Measurements from ENCODE around the gene MEP1A. TPM values are rescaled to one million over a fixed set of nuclear protein-coding genes. Genes with fewer than 3 reads are reported as not detected.
"Not testable (repeated sequence)": the region's sequence is repeated elsewhere in the genome, so short reads cannot be mapped to it uniquely, and the experiment has no call there.

The MEP1A gene
- total RNA-seq, 5 donors from 2014 or later (not counting 1 experiment from before 2014, with no cell fraction given), result not detected

DNA sequence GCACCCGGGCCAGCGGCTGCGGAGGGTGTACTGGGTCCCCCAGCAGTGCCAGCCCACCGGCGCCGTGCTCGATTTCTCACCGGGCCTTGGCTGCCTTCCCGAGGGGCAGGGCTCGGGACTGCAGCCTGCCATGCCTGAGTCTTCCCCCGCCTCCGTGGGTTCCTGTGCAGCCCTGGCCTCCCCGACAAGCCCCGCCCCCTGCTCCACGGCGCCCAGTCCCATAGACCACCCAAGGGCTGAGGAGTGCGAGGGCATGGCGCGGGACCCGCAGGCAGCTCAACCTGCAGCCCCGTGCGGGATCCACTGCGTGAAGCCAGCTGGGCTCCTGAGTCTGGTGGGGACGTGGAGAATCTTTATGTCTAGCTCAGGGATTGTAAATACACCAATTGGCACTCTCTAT, 18.5 kb upstream of the MEP1A start:
- H3K27me3 ChIP-seq (replicated peaks in 1 of 2; ENCODE audit: control insufficient read depth in 2 of 2, extremely low read depth in 1 of 2, insufficient read depth in 2 of 2, low read length in 1 of 2); H3K9me3 Mint-ChIP-seq; H3K4me3 Mint-ChIP-seq; H3K9me3 ChIP-seq; H3K36me3 ChIP-seq (ENCODE audit: control insufficient read depth in 2 of 2, extremely low read depth in 1 of 2, insufficient read depth in 1 of 2, low read length in 1 of 2); POLR2A ChIA-PET; H3K36me3 Mint-ChIP-seq; H3K4me1 Mint-ChIP-seq; H3K27ac ChIP-seq (ENCODE audit: low read length); ATAC-seq (replicated peaks in 1 of 4); H3K4me3 ChIP-seq (ENCODE audit: control insufficient read depth in 1 of 2, extremely low read depth in 1 of 2, low read length in 1 of 2); H3K4me1 ChIP-seq (ENCODE audit: control insufficient read depth in 1 of 2, extremely low read depth in 1 of 2, insufficient read depth in 2 of 2, low read length in 2 of 2); H3K27ac Mint-ChIP-seq: not testable (repeated sequence)
- DNase-seq, result peak in 1 of 35 experiments; percentile 7
- WGBS (ENCODE audit: insufficient coverage), result 98% methylated on average over 19 of the region's 24 CpGs
- CTCF ChIA-PET, result interaction anchor here in 1 of 2 donors (0.7 kb wide), 1 partner anchor 115 kb away, joined by 3 read pairs; no protein-coding TSS in a partner anchor
- H3K27me3 Mint-ChIP-seq, result peaks cover 2 to 18% of the 10 kb centered on the region in 2 donors

DNA sequence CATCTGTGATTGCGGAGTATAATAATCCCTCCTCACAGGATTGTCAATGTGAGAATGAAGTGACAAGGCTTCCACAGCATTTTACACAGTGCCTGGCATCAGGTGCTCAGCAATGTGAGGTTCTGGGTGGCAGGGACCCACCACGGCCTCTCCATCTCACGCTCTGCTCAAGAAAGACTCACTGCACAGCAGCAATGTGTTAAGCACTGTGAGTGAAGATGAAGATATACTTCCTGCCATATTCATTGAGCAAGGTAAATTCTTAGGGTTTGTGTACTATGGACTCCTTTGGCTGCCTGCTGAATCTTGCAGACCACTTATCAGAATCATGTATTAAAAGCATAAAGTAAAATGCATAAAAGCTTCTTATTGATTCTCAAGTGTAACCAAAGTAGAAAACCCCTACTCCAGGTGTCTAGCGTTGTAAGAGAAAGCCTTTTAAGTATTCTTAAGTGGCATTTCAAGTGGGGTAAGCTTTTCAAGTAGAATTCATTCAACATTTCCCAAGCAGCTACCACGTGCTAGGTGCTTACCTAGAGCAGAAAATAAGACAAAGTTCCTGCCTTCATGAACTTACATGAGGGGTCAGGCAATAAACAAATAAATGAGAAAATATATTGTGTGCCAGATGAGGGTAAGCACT, 17.0 kb upstream of the MEP1A start:
- DNase-seq, result no peak
- H3K4me3 ChIP-seq (ENCODE audit: control insufficient read depth in 1 of 2, extremely low read depth in 1 of 2, low read length in 1 of 2), result no peak overlapping the region
- ChIA-PET CTCF (no interaction called here), POLR2A (interaction anchor here in 1 of 2 donors (0.6 kb wide), 1 partner anchor 125 kb away, joined by 3 read pairs; no protein-coding TSS in a partner anchor)
- Mint-ChIP-seq H3K4me1 (no peaks in the 10 kb centered on the region), H3K36me3 (no peaks in the 10 kb centered on the region), H3K9me3 (no peaks in the 10 kb centered on the region), H3K4me3 (no peak overlapping the region), H3K27me3 (peaks cover under 1 to 15% of the 10 kb centered on the region in 2 donors), H3K27ac (no peak overlapping the region)
- no CpG with 5 or more reads among the region's 5 CpGs for WGBS (ENCODE audit: insufficient coverage)
- H3K36me3 ChIP-seq (ENCODE audit: control insufficient read depth in 2 of 2, extremely low read depth in 1 of 2, insufficient read depth in 1 of 2, low read length in 1 of 2), result no peaks in the 10 kb centered on the region
- no peaks in the 10 kb centered on the region for H3K9me3 ChIP-seq
- no peaks in the 10 kb centered on the region for H3K27me3 ChIP-seq (replicated peaks in 1 of 2; ENCODE audit: control insufficient read depth in 2 of 2, extremely low read depth in 1 of 2, insufficient read depth in 2 of 2, low read length in 1 of 2)
- H3K4me1 ChIP-seq (ENCODE audit: control insufficient read depth in 1 of 2, extremely low read depth in 1 of 2, insufficient read depth in 2 of 2, low read length in 2 of 2), result no peaks in the 10 kb centered on the region
- no peak overlapping the region for H3K27ac ChIP-seq (ENCODE audit: low read length)
- ATAC-seq (replicated peaks in 1 of 4), result no peak

DNA sequence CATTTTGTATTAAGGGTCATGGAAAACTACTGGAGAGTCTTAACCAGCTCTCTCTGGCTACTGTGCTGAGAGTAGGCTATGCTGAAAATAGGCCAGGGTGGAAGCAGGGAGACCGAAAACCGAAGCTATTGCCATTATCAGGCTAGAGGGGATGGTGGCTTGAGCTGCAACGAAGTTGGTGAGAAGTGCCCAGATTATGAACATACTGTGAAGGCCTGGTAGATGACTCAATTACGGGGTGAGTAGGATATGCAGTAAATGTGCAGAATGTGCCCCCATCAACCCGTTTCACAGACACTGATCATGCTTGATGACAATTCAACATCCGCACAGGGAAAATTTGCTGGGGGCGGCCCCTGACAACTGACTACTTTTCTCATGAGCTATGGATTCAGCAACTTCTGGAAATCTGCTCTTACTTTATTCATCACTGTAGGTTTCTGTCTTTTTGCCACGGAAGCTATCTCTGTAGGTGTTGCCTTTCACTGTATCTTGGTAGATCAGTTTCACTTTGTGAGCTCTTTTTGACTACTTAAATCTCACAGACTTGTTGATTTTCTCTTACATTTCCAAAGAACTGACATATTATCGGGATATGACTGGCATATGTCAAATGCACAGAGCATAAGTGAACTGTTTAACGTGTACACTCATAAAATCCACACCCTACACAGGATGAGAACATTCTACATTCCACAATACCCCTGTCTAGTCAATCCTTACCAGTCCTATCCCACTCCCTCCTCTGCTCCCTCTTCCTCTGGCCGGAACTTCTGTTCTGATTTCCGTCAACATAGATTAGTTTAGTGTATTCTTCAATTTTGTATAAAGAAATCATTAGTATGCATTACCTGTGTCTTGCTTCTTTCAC, 15.5 kb upstream of the MEP1A start:
- Mint-ChIP-seq H3K27ac (no peak overlapping the region), H3K36me3 (no peaks in the 10 kb centered on the region), H3K27me3 (peaks cover 0 to 10% of the 10 kb centered on the region in 2 donors), H3K9me3 (no peaks in the 10 kb centered on the region), H3K4me3 (no peak overlapping the region), H3K4me1 (no peaks in the 10 kb centered on the region)
- Histone ChIP-seq H3K27me3 (replicated peaks in 1 of 2; ENCODE audit: control insufficient read depth in 2 of 2, extremely low read depth in 1 of 2, insufficient read depth in 2 of 2, low read length in 1 of 2) (no peaks in the 10 kb centered on the region), H3K27ac (ENCODE audit: low read length) (no peak overlapping the region), H3K4me3 (ENCODE audit: control insufficient read depth in 1 of 2, extremely low read depth in 1 of 2, low read length in 1 of 2) (no peak overlapping the region), H3K9me3 (no peaks in the 10 kb centered on the region), H3K36me3 (ENCODE audit: control insufficient read depth in 2 of 2, extremely low read depth in 1 of 2, insufficient read depth in 1 of 2, low read length in 1 of 2) (no peaks in the 10 kb centered on the region), H3K4me1 (ENCODE audit: control insufficient read depth in 1 of 2, extremely low read depth in 1 of 2, insufficient read depth in 2 of 2, low read length in 2 of 2) (no peaks in the 10 kb centered on the region)
- ChIA-PET CTCF (no interaction called here), POLR2A (no interaction called here)
- no peak for DNase-seq
- WGBS (ENCODE audit: insufficient coverage), result 79% methylated on average over 9 of the region's 12 CpGs
- no peak for ATAC-seq (replicated peaks in 1 of 4)

DNA sequence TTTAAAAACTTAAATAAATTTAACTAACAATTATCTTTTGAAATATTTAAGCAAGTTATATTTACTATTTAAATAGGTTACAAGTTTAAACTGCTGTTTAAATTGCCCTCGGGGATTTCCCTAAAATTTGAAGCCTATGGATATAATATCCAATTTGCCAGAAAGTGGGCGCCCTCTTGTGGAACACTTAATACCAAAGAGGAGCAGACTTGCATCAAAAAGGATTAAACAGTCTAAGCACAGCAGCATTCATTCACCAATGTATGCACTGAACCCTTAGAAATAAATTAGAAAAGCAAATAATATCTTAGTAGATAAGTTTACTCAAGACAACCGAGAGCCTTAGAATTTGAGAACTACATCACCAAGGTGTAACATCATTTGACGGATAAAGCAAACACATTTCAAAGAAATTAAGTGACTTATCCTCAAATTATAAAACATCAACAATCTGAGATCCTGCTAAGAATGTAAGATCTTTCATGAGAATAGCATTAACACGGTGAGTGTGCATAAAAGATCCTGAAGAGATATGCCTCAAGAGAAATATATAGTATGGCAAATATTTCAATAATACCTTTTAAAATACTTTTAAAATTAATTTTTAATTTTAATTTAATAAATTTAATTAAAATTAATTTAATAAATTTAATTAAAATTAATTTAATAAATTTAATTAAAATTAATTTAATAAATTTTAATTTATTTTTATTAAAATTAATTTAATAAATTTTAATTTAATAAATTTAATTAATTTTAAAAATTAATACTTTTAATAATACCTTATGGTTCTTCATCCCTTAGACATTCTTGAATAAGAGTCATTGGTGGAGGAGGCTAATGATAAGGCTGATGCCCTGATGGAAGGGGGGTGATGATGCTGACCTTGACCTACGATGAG, 11.5 kb upstream of the MEP1A start:
- DNase-seq (peak in 2 of 35 experiments; percentile 11 to 12), ATAC-seq (replicated peaks in 1 of 4) (no peak)
- no peaks in the 10 kb centered on the region for H3K36me3 Mint-ChIP-seq
- Histone ChIP-seq H3K36me3 (ENCODE audit: control insufficient read depth in 2 of 2, extremely low read depth in 1 of 2, insufficient read depth in 1 of 2, low read length in 1 of 2) (no peaks in the 10 kb centered on the region), H3K27ac (ENCODE audit: low read length) (no peak overlapping the region), H3K9me3 (no peaks in the 10 kb centered on the region), H3K27me3 (replicated peaks in 1 of 2; ENCODE audit: control insufficient read depth in 2 of 2, extremely low read depth in 1 of 2, insufficient read depth in 2 of 2, low read length in 1 of 2) (no peaks in the 10 kb centered on the region), H3K4me3 (ENCODE audit: control insufficient read depth in 1 of 2, extremely low read depth in 1 of 2, low read length in 1 of 2) (no peak overlapping the region), H3K4me1 (ENCODE audit: control insufficient read depth in 1 of 2, extremely low read depth in 1 of 2, insufficient read depth in 2 of 2, low read length in 2 of 2) (no peaks in the 10 kb centered on the region)
- POLR2A ChIA-PET, result no interaction called here
- WGBS (ENCODE audit: insufficient coverage), result 100% methylated on average over 1 of the region's 6 CpGs
- CTCF ChIA-PET, result no interaction called here
- H3K27ac Mint-ChIP-seq, result no peak overlapping the region
- no peaks in the 10 kb centered on the region for H3K4me1 Mint-ChIP-seq
- H3K9me3 Mint-ChIP-seq, result no peaks in the 10 kb centered on the region
- H3K4me3 Mint-ChIP-seq, result no peak overlapping the region
- peaks cover 0 to 9% of the 10 kb centered on the region in 2 donors for H3K27me3 Mint-ChIP-seq

- CTCF ChIA-PET, result no interaction called here
- Mint-ChIP-seq H3K27me3 (peaks cover 0 to 15% of the 10 kb centered on the region in 2 donors), H3K36me3 (no peaks in the 10 kb centered on the region), H3K9me3 (no peaks in the 10 kb centered on the region), H3K4me1 (no peaks in the 10 kb centered on the region), H3K27ac (no peak overlapping the region), H3K4me3 (no peak overlapping the region)
- no peak for DNase-seq
- Histone ChIP-seq H3K4me1 (ENCODE audit: control insufficient read depth in 1 of 2, extremely low read depth in 1 of 2, insufficient read depth in 2 of 2, low read length in 2 of 2) (no peaks in the 10 kb centered on the region), H3K27ac (ENCODE audit: low read length) (no peak overlapping the region), H3K36me3 (ENCODE audit: control insufficient read depth in 2 of 2, extremely low read depth in 1 of 2, insufficient read depth in 1 of 2, low read length in 1 of 2) (no peaks in the 10 kb centered on the region), H3K4me3 (ENCODE audit: control insufficient read depth in 1 of 2, extremely low read depth in 1 of 2, low read length in 1 of 2) (no peak overlapping the region), H3K27me3 (replicated peaks in 1 of 2; ENCODE audit: control insufficient read depth in 2 of 2, extremely low read depth in 1 of 2, insufficient read depth in 2 of 2, low read length in 1 of 2) (no peaks in the 10 kb centered on the region), H3K9me3 (no peaks in the 10 kb centered on the region)
- ATAC-seq (replicated peaks in 1 of 4), result no peak
- WGBS (ENCODE audit: insufficient coverage), result no CpG with 5 or more reads among the region's 1 CpG
- POLR2A ChIA-PET, result no interaction called here
Measured at GRCh38 chr6:46784535-46784934, 8.7 kb upstream of the MEP1A start.

GRCh38 chr6:46787871-46788540, 5.2 kb upstream of the MEP1A start:
- Histone ChIP-seq H3K4me3 (ENCODE audit: control insufficient read depth in 1 of 2, extremely low read depth in 1 of 2, low read length in 1 of 2) (no peak overlapping the region), H3K9me3 (no peaks in the 10 kb centered on the region), H3K4me1 (ENCODE audit: control insufficient read depth in 1 of 2, extremely low read depth in 1 of 2, insufficient read depth in 2 of 2, low read length in 2 of 2) (no peaks in the 10 kb centered on the region), H3K27me3 (replicated peaks in 1 of 2; ENCODE audit: control insufficient read depth in 2 of 2, extremely low read depth in 1 of 2, insufficient read depth in 2 of 2, low read length in 1 of 2) (no peaks in the 10 kb centered on the region), H3K27ac (ENCODE audit: low read length) (no peak overlapping the region), H3K36me3 (ENCODE audit: control insufficient read depth in 2 of 2, extremely low read depth in 1 of 2, insufficient read depth in 1 of 2, low read length in 1 of 2) (no peaks in the 10 kb centered on the region)
- H3K27ac Mint-ChIP-seq, result no peak overlapping the region
- WGBS (ENCODE audit: insufficient coverage), result 83% methylated on average over 1 of the region's 5 CpGs
- H3K9me3 Mint-ChIP-seq, result no peaks in the 10 kb centered on the region
- ChIA-PET CTCF (no interaction called here), POLR2A (no interaction called here)
- no peak for DNase-seq
- peaks cover 0 to 21% of the 10 kb centered on the region in 2 donors for H3K27me3 Mint-ChIP-seq
- no peak overlapping the region for H3K4me3 Mint-ChIP-seq
- no peaks in the 10 kb centered on the region for H3K36me3 Mint-ChIP-seq
- no peaks in the 10 kb centered on the region for H3K4me1 Mint-ChIP-seq
- no peak for ATAC-seq (replicated peaks in 1 of 4)
